Thymus (tissue), 11 donors: ENCODE results near the gene TSTD2. TPM values are rescaled to one million over a fixed set of nuclear protein-coding genes. Genes with fewer than 3 reads are reported as not detected.

Experiments
- DNase-seq, 9 donors: peaks; one replicate each; pipeline ENCODE4 v3.0.0-alpha.2; 2013; ENCODE audit warnings: low spot score in 9 of 9, low read depth in 6 of 9, missing footprints in 1 of 9
- H3K27ac ChIP-seq, 2 donors: one replicate each; pipeline ENCODE4 v1.5.1; 2013; ENCODE audit warnings: control low read depth in 1 of 2, low read depth in 1 of 2, low read length in 1 of 2, mild to moderate bottlenecking in 1 of 2, moderate library complexity in 1 of 2
- H3K27me3 ChIP-seq, 2 donors: one replicate each; pipeline ENCODE4 v1.5.1; 2013; ENCODE audit warnings: low read length in 1 of 2; ENCODE audit not compliant: control insufficient read depth in 2 of 2, insufficient read depth in 1 of 2
- H3K36me3 ChIP-seq, 2 donors: one replicate each; pipeline ENCODE4 v1.5.1; 2013; ENCODE audit warnings: low read length in 1 of 2, mild to moderate bottlenecking in 1 of 2, moderate library complexity in 1 of 2; ENCODE audit not compliant: control insufficient read depth in 2 of 2, insufficient read depth in 2 of 2
- H3K4me1 ChIP-seq, 2 donors: one replicate each; pipeline ENCODE4 v1.5.1; 2013; ENCODE audit warnings: low read length in 2 of 2; ENCODE audit not compliant: control insufficient read depth in 2 of 2, insufficient read depth in 2 of 2
- H3K4me3 ChIP-seq, 2 donors: one replicate each; pipeline ENCODE4 v1.5.1; 2013; ENCODE audit warnings: low read length in 2 of 2, control low read depth in 1 of 2, mild to moderate bottlenecking in 1 of 2
- H3K9me3 ChIP-seq, 2 donors: one replicate each; pipeline ENCODE4 v1.5.1; 2013; ENCODE audit warnings: low read length in 1 of 2, mild to moderate bottlenecking in 1 of 2; ENCODE audit not compliant: control insufficient read depth in 2 of 2, insufficient read depth in 1 of 2
- WGBS: extraction: QIAGEN DNeasy Blood & Tissue Kit; methylation state at CpG from one replicate; pipeline ENCODE4 v1.1.7; 2013; 5-methylcytosine and 5-hydroxymethylcytosine counted together
- polyA plus RNA-seq: library from polyadenylated mRNA; stranded (reverse); fragments of 200-250 nt; gene quantifications from one replicate; pipeline ENCODE4 v1.2.3, GENCODE V29; 2013
- total RNA-seq: library from RNA; stranded (reverse); fragments of 120-200 nt; gene quantifications from one replicate; pipeline ENCODE4 v1.2.4, GENCODE V29; 2013
- donor health status: healthy.

The TSTD2 gene
- total and polyA plus RNA-seq, 2 donors, result 16.0 to 19.6 TPM

DNA sequence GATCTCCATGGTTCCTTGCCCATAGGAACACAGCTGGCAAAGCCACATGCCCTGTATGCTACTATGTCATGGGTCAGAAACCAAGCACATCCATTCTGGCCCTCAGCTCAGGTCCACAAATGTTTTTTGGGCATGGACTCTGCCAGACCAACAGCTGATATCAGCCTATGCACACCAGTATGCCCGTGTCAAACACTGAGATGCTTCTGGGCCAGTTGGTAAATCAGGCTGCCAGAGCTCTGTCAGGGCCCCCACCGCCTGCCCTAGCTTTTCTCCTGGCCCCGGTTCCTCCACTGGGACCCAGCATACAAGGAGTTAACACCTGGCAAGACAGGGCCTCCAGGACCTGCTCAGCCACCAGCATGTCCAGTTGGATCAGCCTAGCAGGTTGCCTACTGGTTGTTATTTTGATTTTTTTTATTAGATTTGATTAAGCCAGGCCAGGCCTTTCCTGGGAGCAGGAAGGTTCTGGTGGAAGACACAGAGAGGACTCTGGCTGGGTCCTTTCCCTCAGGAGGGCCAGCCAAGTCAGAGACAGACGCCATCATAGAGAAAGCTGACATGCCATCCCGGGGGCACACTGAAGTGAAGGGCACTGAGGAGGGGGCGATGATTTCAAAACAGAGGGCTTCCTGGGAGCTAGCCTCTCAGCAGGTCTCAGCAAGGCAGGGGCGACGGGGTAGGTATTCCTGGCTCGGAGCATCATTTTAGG is 65.8 kb downstream of the TSTD2 start:
- DNase-seq, result no peak
- Histone ChIP-seq H3K9me3 (no peaks in the 10 kb centered on the region), H3K27me3 (peaks cover 0 to under 1% of the 10 kb centered on the region in 2 donors), H3K36me3 (no peaks in the 10 kb centered on the region), H3K4me1 (no peaks in the 10 kb centered on the region), H3K27ac (no peak overlapping the region), H3K4me3 (no peak overlapping the region)
- WGBS, result 92% methylated on average over 9 of the region's 9 CpGs

DNA sequence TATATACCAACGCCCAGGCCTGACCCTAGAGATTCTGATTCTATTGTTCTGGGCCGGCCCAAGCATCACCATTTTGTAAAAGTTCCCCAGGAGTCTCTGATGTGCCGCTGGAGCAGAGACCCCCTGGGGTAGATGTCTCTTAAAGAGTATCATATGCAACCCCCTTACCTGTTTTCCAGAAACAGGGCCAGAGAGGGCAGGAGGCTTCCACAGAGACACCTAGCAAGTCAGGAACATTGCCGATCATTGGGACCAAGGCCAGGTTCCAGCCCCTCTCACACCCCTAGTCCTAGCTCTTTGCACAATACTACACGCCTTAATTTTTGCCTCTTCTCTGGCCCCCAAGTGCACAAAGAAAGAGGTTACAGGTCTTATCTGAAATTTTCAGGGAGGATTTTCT is 67.9 kb downstream of the TSTD2 start:
- no peak overlapping the region for H3K4me3 ChIP-seq
- H3K36me3 ChIP-seq, result no peaks in the 10 kb centered on the region
- H3K9me3 ChIP-seq, result no peaks in the 10 kb centered on the region
- H3K27me3 ChIP-seq, result no peaks in the 10 kb centered on the region
- WGBS, result 92% methylated on average over 5 of the region's 5 CpGs
- no peaks in the 10 kb centered on the region for H3K4me1 ChIP-seq
- no peak overlapping the region for H3K27ac ChIP-seq
- no peak for DNase-seq

GRCh38 chr9:97564291-97565175 is 68.6 kb downstream of the TSTD2 start:
- Histone ChIP-seq H3K27me3 (no peaks in the 10 kb centered on the region), H3K36me3 (no peaks in the 10 kb centered on the region), H3K4me3 (no peak overlapping the region), H3K4me1 (no peaks in the 10 kb centered on the region), H3K27ac (no peak overlapping the region), H3K9me3 (no peaks in the 10 kb centered on the region)
- 77% methylated on average over 14 of the region's 14 CpGs for WGBS
- no peak for DNase-seq

- 92% methylated on average over 13 of the region's 13 CpGs for WGBS
- no peak for DNase-seq
- H3K4me3 ChIP-seq, result no peak overlapping the region
- H3K4me1 ChIP-seq, result no peaks in the 10 kb centered on the region
- no peaks in the 10 kb centered on the region for H3K36me3 ChIP-seq
- no peaks in the 10 kb centered on the region for H3K27me3 ChIP-seq
- H3K27ac ChIP-seq, result no peak overlapping the region
- H3K9me3 ChIP-seq, result no peaks in the 10 kb centered on the region
These were observed 69.6 kb downstream of the TSTD2 start for GRCh38 chr9:97563458-97564135.

DNA sequence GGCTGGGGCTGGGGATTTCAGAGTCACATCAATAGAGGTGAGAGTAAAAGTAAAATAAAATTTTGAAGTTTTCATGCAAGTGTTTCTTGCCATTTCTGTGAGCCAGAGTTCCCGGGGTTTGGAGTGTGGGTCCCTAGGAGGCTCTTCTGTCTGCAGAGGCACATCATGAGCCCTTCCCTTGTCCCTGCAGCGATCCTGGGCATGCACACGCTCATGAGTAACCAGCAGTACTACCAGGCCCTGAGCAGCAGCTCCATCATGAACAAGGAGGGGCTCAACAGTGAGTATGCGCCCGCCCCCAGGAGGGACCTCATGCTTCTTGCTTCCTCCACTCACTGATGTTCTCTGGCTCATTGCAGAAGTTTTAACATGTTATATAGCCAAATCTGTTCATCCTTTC is 70.6 kb downstream of the TSTD2 start:
- 97% methylated on average over 5 of the region's 5 CpGs for whole genome bisulfite sequencing
- Histone ChIP-seq H3K4me1 (no peaks in the 10 kb centered on the region), H3K4me3 (no peak overlapping the region), H3K27ac (no peak overlapping the region), H3K9me3 (no peaks in the 10 kb centered on the region), H3K36me3 (no peaks in the 10 kb centered on the region), H3K27me3 (peaks cover 0 to under 1% of the 10 kb centered on the region in 2 donors)
- DNase-seq, result no peak

- no peak overlapping the region for H3K27ac ChIP-seq
- no peak for DNase-seq
- WGBS, result 69% methylated on average over 3 of the region's 3 CpGs
These were observed 71.7 kb downstream of the TSTD2 start for GRCh38 chr9:97561501-97561900.

DNA sequence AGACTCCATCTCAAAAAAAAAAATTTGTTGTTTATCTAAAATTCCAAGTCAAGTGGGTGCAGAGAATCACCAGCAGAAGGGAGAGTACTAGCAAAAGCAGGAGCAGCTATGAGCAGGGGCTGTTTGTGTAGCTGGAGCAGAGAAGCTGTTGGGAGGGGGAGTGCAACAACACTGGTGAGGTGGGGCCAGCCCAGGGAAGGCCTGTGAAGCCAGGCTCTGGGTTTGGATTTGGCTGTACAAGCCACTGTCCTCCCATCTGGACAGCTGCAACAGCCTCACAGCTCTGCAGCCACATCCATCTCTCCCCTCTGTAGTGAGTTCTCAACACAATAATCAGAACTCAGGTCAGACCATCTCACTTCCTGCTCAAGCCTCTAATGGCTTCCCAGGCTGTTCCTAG is 72.3 kb downstream of the TSTD2 start:
- H3K4me1 ChIP-seq, result no peaks in the 10 kb centered on the region
- H3K27ac ChIP-seq, result no peak overlapping the region
- DNase-seq, result no peak
- no peaks in the 10 kb centered on the region for H3K9me3 ChIP-seq
- no peak overlapping the region for H3K4me3 ChIP-seq
- no peaks in the 10 kb centered on the region for H3K36me3 ChIP-seq
- H3K27me3 ChIP-seq, result peaks cover 0 to 4% of the 10 kb centered on the region in 2 donors

More at GRCh38 chr9:97561501-97561900, 71.7 kb downstream of the TSTD2 start:
- H3K4me3 ChIP-seq, result no peak overlapping the region
- H3K36me3 ChIP-seq, result no peaks in the 10 kb centered on the region
- H3K9me3 ChIP-seq, result no peaks in the 10 kb centered on the region
- H3K27me3 ChIP-seq, result peaks cover 0 to 4% of the 10 kb centered on the region in 2 donors
- H3K4me1 ChIP-seq, result no peaks in the 10 kb centered on the region

DNA sequence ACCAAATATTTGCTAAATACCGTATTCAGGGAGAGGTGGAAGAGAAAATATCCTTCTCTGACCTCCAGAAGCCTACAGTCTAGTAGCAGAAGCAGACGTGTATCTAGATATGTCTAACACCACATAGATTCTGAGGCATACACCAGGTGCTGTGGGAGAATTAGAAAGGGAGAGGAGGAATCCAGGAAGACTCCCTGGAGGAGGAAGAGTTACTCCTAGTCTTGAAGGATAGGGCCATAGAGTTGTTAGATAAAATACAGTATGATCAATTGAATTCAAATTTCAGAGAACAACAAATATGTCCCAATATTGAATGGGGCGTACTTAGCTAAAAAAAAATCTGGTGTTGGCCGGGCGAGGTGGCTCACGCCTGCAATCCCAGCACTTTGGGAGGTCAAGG is 73.0 kb downstream of the TSTD2 start:
- Histone ChIP-seq H3K4me3 (no peak overlapping the region), H3K27ac (no peak overlapping the region), H3K4me1 (no peaks in the 10 kb centered on the region), H3K36me3 (no peaks in the 10 kb centered on the region), H3K9me3 (no peaks in the 10 kb centered on the region), H3K27me3 (peaks cover 0 to 4% of the 10 kb centered on the region in 2 donors)
- DNase-seq, result no peak
- 89% methylated on average over 6 of the region's 6 CpGs for WGBS

- Histone ChIP-seq H3K27me3 (peaks cover 0 to 4% of the 10 kb centered on the region in 2 donors), H3K9me3 (no peaks in the 10 kb centered on the region), H3K36me3 (no peaks in the 10 kb centered on the region), H3K4me3 (no peak overlapping the region), H3K4me1 (no peaks in the 10 kb centered on the region), H3K27ac (no peak overlapping the region)
- no peak for DNase-seq
- WGBS, result 28% methylated on average over 10 of the region's 10 CpGs
These were observed 74.1 kb downstream of the TSTD2 start for GRCh38 chr9:97559111-97559514.
